Keratinocyte (primary cell): Measurements from ENCODE around the gene UBE2D3. TPM values are rescaled to one million over a fixed set of nuclear protein-coding genes. Genes with fewer than 3 reads are reported as not detected.

Source experiments
- DNase-seq: peaks from one replicate; pipeline ENCODE4 v3.0.0-alpha.2; 2011; ENCODE audit warnings: low read depth, missing footprints, low spot score
- FAIRE-seq: peaks from 2 replicates; lab custom pipeline; 2011; peaks lifted over from hg19 to GRCh38; lab: Jason Lieb, UNC
- H2AFZ ChIP-seq: 2 replicates; pipeline ENCODE4 v1.6.0; 2012; ENCODE audit warnings: low read length, control low read depth, inconsistent platforms; ENCODE audit not compliant: control insufficient read depth
- H3K27ac ChIP-seq: 2 replicates; pipeline ENCODE4 v1.5.1; 2011; ENCODE audit warnings: low read length; ENCODE audit not compliant: control insufficient read depth, insufficient read depth
- H3K27me3 ChIP-seq: 3 replicates; pipeline ENCODE4 v1.6.0; 2011; ENCODE audit warnings: low read length; ENCODE audit not compliant: control insufficient read depth, insufficient read depth; ENCODE audit errors: extremely low read depth
- H3K36me3 ChIP-seq, 2 experiments: 2 replicates in 1 of 2; 3 replicates in 1 of 2; pipeline ENCODE4 v1.5.1; 2011; ENCODE audit warnings: low read length in 2 of 2, mild to moderate bottlenecking in 1 of 2; ENCODE audit not compliant: control insufficient read depth in 2 of 2, insufficient read depth in 2 of 2; ENCODE audit errors: extremely low read depth in 1 of 2
- H3K4me1 ChIP-seq: 3 replicates; pipeline ENCODE4 v1.5.1; 2011; ENCODE audit warnings: low read length; ENCODE audit not compliant: control insufficient read depth, insufficient read depth; ENCODE audit errors: extremely low read depth
- H3K4me2 ChIP-seq: 3 replicates; pipeline ENCODE4 v1.6.0; 2011; ENCODE audit warnings: low read depth, low read length; ENCODE audit not compliant: control insufficient read depth, insufficient read depth; ENCODE audit errors: extremely low read depth
- H3K4me3 ChIP-seq, 3 experiments: fragments of 200-600 bp in 1 of 3; sonication (generic) in 1 of 3; 2 replicates in 2 of 3; 3 replicates in 1 of 3; pipeline ENCODE4 v1.5.1; 2011 to 2016; ENCODE audit warnings: low read length in 3 of 3, mild to moderate bottlenecking in 3 of 3, control low read depth in 2 of 3, inconsistent platforms in 1 of 3, low read depth in 1 of 3, mixed read lengths in 1 of 3, mixed run types in 1 of 3, moderate library complexity in 1 of 3; ENCODE audit not compliant: control insufficient read depth in 2 of 3, insufficient read depth in 2 of 3; ENCODE audit errors: extremely low read depth in 1 of 3
- H3K79me2 ChIP-seq: 2 replicates; pipeline ENCODE4 v1.6.0; 2012; ENCODE audit warnings: low read length; ENCODE audit not compliant: control insufficient read depth, insufficient read depth
- H3K9ac ChIP-seq: 3 replicates; pipeline ENCODE4 v1.6.0; 2011; ENCODE audit warnings: low read length; ENCODE audit not compliant: control insufficient read depth, insufficient read depth; ENCODE audit errors: extremely low read depth
- H3K9me1 ChIP-seq: 3 replicates; pipeline ENCODE4 v1.6.0; 2011; ENCODE audit warnings: low read length; ENCODE audit not compliant: control insufficient read depth, insufficient read depth; ENCODE audit errors: extremely low read depth
- H3K9me3 ChIP-seq: 2 replicates; pipeline ENCODE4 v1.5.1; 2012; ENCODE audit warnings: low read depth, low read length; ENCODE audit not compliant: control insufficient read depth
- H4K20me1 ChIP-seq: 3 replicates; pipeline ENCODE4 v1.6.0; 2011; ENCODE audit warnings: low read length; ENCODE audit not compliant: control insufficient read depth, insufficient read depth; ENCODE audit errors: extremely low read depth
- EZH2 ChIP-seq: IDR thresholded peaks from one replicate; pipeline ENCODE4 v1.6.1; 2012; ENCODE audit warnings: inconsistent platforms, mild to moderate bottlenecking, low read length, moderate library complexity
- dilution Hi-C: fragments of 300-500 bp; cut with MboI; formaldehyde crosslinking; loops from one replicate; pipeline ENCODE4 v1.7.0; 2020; ENCODE audit warnings: low sequenced_read_pairs; ENCODE audit not compliant: extremely low pct_ligation_motif_present
- polyA plus RNA-seq, 5 experiments: library from polyadenylated mRNA; depleted of rRNA in 3 of 5; stranded (reverse) in 3 of 5; stranded (forward) in 1 of 5; unstranded in 1 of 5; fragments of >200 nt; gene quantifications; 1 replicate in 1 of 5; 2 replicates in 3 of 5; 3 replicates in 1 of 5; pipeline versions ENCODE4 v1.2.1 to v1.2.3, GENCODE V29; 2011 to 2012; ENCODE audit warnings: missing spikeins in 2 of 5, low read depth in 1 of 5, low replicate concordance in 1 of 5
- TF ChIP-seq, protein P1 (sequence below), 3 experiments: IDR thresholded peaks in 1 of 3; conservative IDR thresholded peaks in 1 of 3; optimal IDR thresholded peaks in 1 of 3; 2 replicates in 2 of 3; 3 replicates in 1 of 3; pipeline versions ENCODE3 to v1.5.1; 2011; ENCODE audit warnings: low read length in 3 of 3, mild to moderate bottlenecking in 3 of 3, moderate library complexity in 2 of 3, control low read depth in 1 of 3, inconsistent platforms in 1 of 3; ENCODE audit not compliant: insufficient read depth in 2 of 3; ENCODE audit errors: extremely low read depth in 1 of 3

The UBE2D3 gene
- polyA plus RNA-seq, 1 donor (not counting 4 experiments of a cell fraction or from before 2014, with no cell fraction given), result 567 TPM

DNA sequence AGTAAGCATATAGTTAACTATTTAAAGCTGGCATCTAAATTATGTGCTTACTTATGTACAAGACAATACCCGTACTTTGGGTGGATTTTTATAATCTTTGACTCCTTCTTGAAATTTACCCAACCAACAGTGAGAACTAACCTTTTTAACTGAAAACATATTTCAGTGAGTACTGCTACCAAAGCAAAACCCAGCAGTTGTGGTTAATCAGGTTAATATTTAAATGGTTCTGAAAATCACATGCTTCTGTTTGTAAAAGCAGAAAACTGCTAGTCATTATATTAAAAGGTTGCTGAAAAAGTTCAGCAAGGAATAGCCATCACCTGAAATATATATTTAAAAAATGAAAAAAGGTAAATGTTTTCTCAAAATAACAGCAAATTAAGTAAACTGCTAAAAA lies 20.0 kb downstream of the UBE2D3 start:
- TF ChIP-seq EZH2, result no peak
- TF ChIP-seq, protein P1, sequence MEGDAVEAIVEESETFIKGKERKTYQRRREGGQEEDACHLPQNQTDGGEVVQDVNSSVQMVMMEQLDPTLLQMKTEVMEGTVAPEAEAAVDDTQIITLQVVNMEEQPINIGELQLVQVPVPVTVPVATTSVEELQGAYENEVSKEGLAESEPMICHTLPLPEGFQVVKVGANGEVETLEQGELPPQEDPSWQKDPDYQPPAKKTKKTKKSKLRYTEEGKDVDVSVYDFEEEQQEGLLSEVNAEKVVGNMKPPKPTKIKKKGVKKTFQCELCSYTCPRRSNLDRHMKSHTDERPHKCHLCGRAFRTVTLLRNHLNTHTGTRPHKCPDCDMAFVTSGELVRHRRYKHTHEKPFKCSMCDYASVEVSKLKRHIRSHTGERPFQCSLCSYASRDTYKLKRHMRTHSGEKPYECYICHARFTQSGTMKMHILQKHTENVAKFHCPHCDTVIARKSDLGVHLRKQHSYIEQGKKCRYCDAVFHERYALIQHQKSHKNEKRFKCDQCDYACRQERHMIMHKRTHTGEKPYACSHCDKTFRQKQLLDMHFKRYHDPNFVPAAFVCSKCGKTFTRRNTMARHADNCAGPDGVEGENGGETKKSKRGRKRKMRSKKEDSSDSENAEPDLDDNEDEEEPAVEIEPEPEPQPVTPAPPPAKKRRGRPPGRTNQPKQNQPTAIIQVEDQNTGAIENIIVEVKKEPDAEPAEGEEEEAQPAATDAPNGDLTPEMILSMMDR (optimal IDR thresholded peaks at IDR 0.05 in 1 of 3, IDR thresholded peaks at IDR 0.05 in 1 of 3, conservative IDR thresholded peaks at IDR 0.05 in 1 of 3; ENCODE audit: extremely low read depth in 1 of 3, insufficient read depth in 2 of 3, low read length in 3 of 3), result no peak
- DNase-seq, result no peak
- Histone ChIP-seq H3K9me3 (no peaks in the 10 kb centered on the region), H4K20me1 (no peaks in the 10 kb centered on the region), H3K4me1 (peaks cover 7% of the 10 kb centered on the region), H3K9ac (no peak overlapping the region), H3K9me1 (no peaks in the 10 kb centered on the region), H3K4me3 (no peak overlapping the region), H3K79me2 (peaks cover 97% of the 10 kb centered on the region), H2AFZ (no peak overlapping the region), H3K27me3 (no peaks in the 10 kb centered on the region), H3K36me3 (peaks cover 8 to 16% of the 10 kb centered on the region in 2 experiments), H3K27ac (no peak overlapping the region), H3K4me2 (no peak overlapping the region)
- FAIRE-seq, result no peak
- dilution Hi-C loops, result no loop called here

DNA sequence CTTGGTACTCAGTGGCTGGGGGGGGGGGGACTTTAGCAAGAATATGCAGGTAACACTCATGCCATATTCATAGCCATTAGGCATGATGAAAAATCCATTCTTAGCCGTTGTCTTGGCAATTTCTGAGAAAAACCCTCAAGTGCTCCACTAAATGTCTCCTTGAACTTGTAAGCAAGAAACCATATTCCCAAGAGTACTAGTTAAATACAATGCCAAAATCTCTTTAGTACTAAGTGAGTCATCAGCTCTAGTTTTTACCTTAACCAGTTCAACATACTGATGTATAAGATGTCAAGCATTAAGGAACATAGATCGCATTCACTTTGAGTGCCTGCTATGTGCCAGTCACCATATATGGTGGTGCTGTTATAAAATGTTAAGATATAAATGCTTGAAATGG lies 27.5 kb downstream of the UBE2D3 start:
- Histone ChIP-seq H4K20me1 (peaks cover 6% of the 10 kb centered on the region), H3K4me3 (no peak overlapping the region), H3K4me2 (no peak overlapping the region), H3K4me1 (no peaks in the 10 kb centered on the region), H3K27ac (no peak overlapping the region), H3K79me2 (peaks cover 46% of the 10 kb centered on the region), H3K9me1 (no peaks in the 10 kb centered on the region), H2AFZ (no peak overlapping the region), H3K36me3 (peaks cover 7 to 24% of the 10 kb centered on the region in 2 experiments), H3K27me3 (no peaks in the 10 kb centered on the region), H3K9ac (no peak overlapping the region), H3K9me3 (no peaks in the 10 kb centered on the region)
- dilution Hi-C loops, result no loop called here
- TF ChIP-seq, protein P1 (optimal IDR thresholded peaks at IDR 0.05 in 1 of 3, IDR thresholded peaks at IDR 0.05 in 1 of 3, conservative IDR thresholded peaks at IDR 0.05 in 1 of 3; ENCODE audit: extremely low read depth in 1 of 3, insufficient read depth in 2 of 3, low read length in 3 of 3), result no peak
- no peak for TF ChIP-seq EZH2
- DNase-seq (no peak), FAIRE-seq (no peak)
